HEK293 (cell line): ENCODE measurements around the gene LAMA2.

Source experiments
- CTCF ChIA-PET: fragments of 350-600 bp; formaldehyde crosslinking; extraction: SDS; loops from one replicate; lab custom pipeline; 2021; ENCODE audit warnings: antibody characterized with exemption; lab: Yijun Ruan, JAX
- POLR2A ChIA-PET: fragments of 300-600 bp; formaldehyde crosslinking; extraction: SDS; loops from one replicate; lab custom pipeline; 2020; ENCODE audit warnings: antibody characterized with exemption, inconsistent platforms; lab: Yijun Ruan, JAX
- H3K27ac ChIP-seq: fragments of 200-500 bp; sonication (Bioruptor generic); 2 replicates; pipeline ENCODE4 v1.5.1; 2014; ENCODE audit warnings: low read depth, low read length, control low read depth, inconsistent platforms; ENCODE audit errors: extremely low read depth
- H3K36me3 ChIP-seq, 2 experiments: fragments of 200-500 bp in 1 of 2; sonication (Bioruptor generic) in 1 of 2; 1 replicate in 1 of 2; 2 replicates in 1 of 2; pipeline ENCODE4 v1.5.1; 2014 to 2017; ENCODE audit warnings: inconsistent platforms in 2 of 2, low read length in 2 of 2; ENCODE audit not compliant: control insufficient read depth in 2 of 2, insufficient read depth in 1 of 2
- H3K4me1 ChIP-seq: fragments of 200-500 bp; sonication (Bioruptor generic); 2 replicates; pipeline ENCODE4 v1.5.1; 2014; ENCODE audit warnings: mild to moderate bottlenecking, low read length, inconsistent platforms; ENCODE audit not compliant: control insufficient read depth, insufficient read depth
- H3K4me3 ChIP-seq: 2 replicates; pipeline ENCODE4 v1.5.1; 2011; ENCODE audit warnings: low read depth, mild to moderate bottlenecking, control low read depth, low read length, moderate library complexity
- H3K9me3 ChIP-seq: fragments of 200-500 bp; sonication (Bioruptor generic); 2 replicates; pipeline ENCODE4 v1.5.1; 2014; ENCODE audit warnings: low read depth, low read length, inconsistent platforms; ENCODE audit not compliant: control insufficient read depth, insufficient read depth
- MZF1 ChIP-seq: fragments of 450-650 bp; formaldehyde crosslinking; IDR thresholded peaks from 2 replicates; pipeline ENCODE4 v1.5.1; 2017; ENCODE audit warnings: missing biosample characterization, missing genetic modification characterization, borderline replicate concordance
- ZNF140 ChIP-seq: fragments of 450-650 bp; formaldehyde crosslinking; IDR thresholded peaks from 2 replicates; pipeline ENCODE4 v1.5.1; 2016; ENCODE audit warnings: missing biosample characterization, missing genetic modification characterization
- ZNF184 ChIP-seq: fragments of 450-650 bp; IDR thresholded peaks from 2 replicates; pipeline ENCODE4 v1.5.1; 2018; ENCODE audit warnings: missing biosample characterization, mild to moderate bottlenecking, missing genetic modification characterization
- ZNF2 ChIP-seq: fragments of 450-650 bp; formaldehyde crosslinking; IDR thresholded peaks from 2 replicates; pipeline ENCODE4 v1.5.1; 2016; ENCODE audit warnings: missing biosample characterization, missing genetic modification characterization
- ZNF221 ChIP-seq: fragments of 450-650 bp; formaldehyde crosslinking; IDR thresholded peaks from 2 replicates; pipeline ENCODE4 v1.5.1; 2017; ENCODE audit warnings: missing biosample characterization, missing genetic modification characterization, borderline replicate concordance
- ZNF266 ChIP-seq: fragments of 450-650 bp; formaldehyde crosslinking; IDR thresholded peaks from 2 replicates; pipeline ENCODE4 v1.5.1; 2016; ENCODE audit warnings: missing biosample characterization, missing genetic modification characterization, low read depth
- ZNF354C ChIP-seq: fragments of 450-650 bp; formaldehyde crosslinking; IDR thresholded peaks from 2 replicates; pipeline ENCODE4 v1.5.1; 2016; ENCODE audit warnings: missing biosample characterization, missing genetic modification characterization, low read depth, borderline replicate concordance
- ZNF521 ChIP-seq: fragments of 450-650 bp; formaldehyde crosslinking; IDR thresholded peaks from 2 replicates; pipeline ENCODE4 v1.5.1; 2017; ENCODE audit warnings: missing biosample characterization, mild to moderate bottlenecking, missing genetic modification characterization
- ZNF654 ChIP-seq: fragments of 450-650 bp; formaldehyde crosslinking; IDR thresholded peaks from 2 replicates; pipeline ENCODE4 v1.5.1; 2016; ENCODE audit warnings: low read depth, missing biosample characterization, missing genetic modification characterization
- ZNF830 ChIP-seq: fragments of 450-650 bp; IDR thresholded peaks from 2 replicates; pipeline ENCODE4 v1.5.0; 2018; ENCODE audit warnings: missing biosample characterization, missing genetic modification characterization, low read depth, mild to moderate bottlenecking, moderate library complexity
- TF ChIP-seq, protein P1 (sequence below): fragments of 450-650 bp; formaldehyde crosslinking; IDR thresholded peaks from 2 replicates; pipeline ENCODE4 v1.5.1; 2016; ENCODE audit warnings: missing biosample characterization, missing genetic modification characterization
- TF ChIP-seq, protein P2 (sequence below): fragments of 450-650 bp; formaldehyde crosslinking; IDR thresholded peaks from 2 replicates; pipeline ENCODE4 v1.5.1; 2016; ENCODE audit warnings: missing biosample characterization, missing genetic modification characterization
- TF ChIP-seq, protein P3 (sequence below): fragments of 450-650 bp; formaldehyde crosslinking; IDR thresholded peaks from 2 replicates; pipeline ENCODE4 v1.5.1; 2016; ENCODE audit warnings: missing biosample characterization, missing genetic modification characterization, borderline replicate concordance
- TF ChIP-seq, protein P4 (sequence below): fragments of 450-650 bp; formaldehyde crosslinking; IDR thresholded peaks from 2 replicates; pipeline ENCODE4 v1.5.1; 2016; ENCODE audit warnings: missing biosample characterization, missing genetic modification characterization
- TF ChIP-seq, protein P5 (sequence below): fragments of 450-650 bp; formaldehyde crosslinking; IDR thresholded peaks from 2 replicates; pipeline ENCODE4 v1.5.1; 2016; ENCODE audit warnings: missing biosample characterization, missing genetic modification characterization
- TF ChIP-seq, protein P6 (sequence below): fragments of 450-650 bp; formaldehyde crosslinking; IDR thresholded peaks from 2 replicates; pipeline ENCODE4 v1.5.1; 2017; ENCODE audit warnings: missing biosample characterization, missing genetic modification characterization
- TF ChIP-seq, protein P7 (sequence below): fragments of 450-650 bp; IDR thresholded peaks from 2 replicates; pipeline ENCODE4 v1.5.1; 2018; ENCODE audit warnings: missing biosample characterization, missing genetic modification characterization

LAMA2 gene

DNA sequence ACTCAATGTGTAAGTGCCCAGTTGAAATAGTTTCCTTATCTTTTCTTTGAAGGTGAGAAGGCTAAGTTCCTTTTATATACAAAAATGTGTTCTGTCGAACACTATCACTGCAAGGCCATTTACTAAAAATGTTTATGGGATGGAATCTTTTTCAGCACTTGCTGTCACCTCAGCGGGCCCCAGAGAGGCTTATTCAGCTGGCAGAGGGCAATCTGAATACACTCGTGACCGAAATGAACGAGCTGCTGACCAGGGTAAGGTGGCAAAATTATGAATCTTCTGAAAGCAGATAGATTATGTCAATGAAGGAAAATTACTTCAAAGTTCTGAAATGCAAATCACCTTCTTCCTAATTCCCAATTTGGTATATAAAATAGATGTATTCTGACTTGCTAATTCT is 486.8 kb downstream of the LAMA2 start:
- Histone ChIP-seq H3K4me3 (no peak overlapping the region), H3K36me3 (no peaks in the 10 kb centered on the region), H3K4me1 (no peaks in the 10 kb centered on the region; the same call in 1 of the 2 replicates), H3K9me3 (no peaks in the 10 kb centered on the region), H3K27ac (no peak overlapping the region)
- POLR2A ChIA-PET: no interaction called here
- TF ChIP-seq ZNF184 (tag by site-specific recombination) (no peak), ZNF354C (no peak), ZNF140 (tag by site-specific recombination) (no peak), MZF1 (tag by site-specific recombination) (no peak), ZNF266 (tag by site-specific recombination) (no peak)
- TF ChIP-seq, protein P1, sequence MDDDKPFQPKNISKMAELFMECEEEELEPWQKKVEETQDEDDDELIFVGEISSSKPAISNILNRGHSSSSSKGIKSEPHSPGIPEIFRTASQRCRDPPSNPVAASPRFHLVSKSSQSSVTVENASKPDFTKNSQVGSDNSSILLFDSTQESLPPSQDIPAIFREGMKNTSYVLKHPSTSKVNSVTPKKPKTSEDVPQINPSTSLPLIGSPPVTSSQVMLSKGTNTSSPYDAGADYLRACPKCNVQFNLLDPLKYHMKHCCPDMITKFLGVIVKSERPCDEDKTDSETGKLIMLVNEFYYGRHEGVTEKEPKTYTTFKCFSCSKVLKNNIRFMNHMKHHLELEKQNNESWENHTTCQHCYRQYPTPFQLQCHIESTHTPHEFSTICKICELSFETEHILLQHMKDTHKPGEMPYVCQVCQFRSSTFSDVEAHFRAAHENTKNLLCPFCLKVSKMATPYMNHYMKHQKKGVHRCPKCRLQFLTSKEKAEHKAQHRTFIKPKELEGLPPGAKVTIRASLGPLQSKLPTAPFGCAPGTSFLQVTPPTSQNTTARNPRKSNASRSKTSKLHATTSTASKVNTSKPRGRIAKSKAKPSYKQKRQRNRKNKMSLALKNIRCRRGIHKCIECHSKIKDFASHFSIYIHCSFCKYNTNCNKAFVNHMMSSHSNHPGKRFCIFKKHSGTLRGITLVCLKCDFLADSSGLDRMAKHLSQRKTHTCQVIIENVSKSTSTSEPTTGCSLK (tag by site-specific recombination): no peak
- TF ChIP-seq, protein P2, sequence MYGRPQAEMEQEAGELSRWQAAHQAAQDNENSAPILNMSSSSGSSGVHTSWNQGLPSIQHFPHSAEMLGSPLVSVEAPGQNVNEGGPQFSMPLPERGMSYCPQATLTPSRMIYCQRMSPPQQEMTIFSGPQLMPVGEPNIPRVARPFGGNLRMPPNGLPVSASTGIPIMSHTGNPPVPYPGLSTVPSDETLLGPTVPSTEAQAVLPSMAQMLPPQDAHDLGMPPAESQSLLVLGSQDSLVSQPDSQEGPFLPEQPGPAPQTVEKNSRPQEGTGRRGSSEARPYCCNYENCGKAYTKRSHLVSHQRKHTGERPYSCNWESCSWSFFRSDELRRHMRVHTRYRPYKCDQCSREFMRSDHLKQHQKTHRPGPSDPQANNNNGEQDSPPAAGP (tag by site-specific recombination): no peak
- CTCF ChIA-PET: interaction anchor here (0.6 to 1.9 kb wide), 6 partner anchors 34 to 562 kb away, joined by 3 to 12 read pairs (median 4); no protein-coding TSS in a partner anchor

DNA sequence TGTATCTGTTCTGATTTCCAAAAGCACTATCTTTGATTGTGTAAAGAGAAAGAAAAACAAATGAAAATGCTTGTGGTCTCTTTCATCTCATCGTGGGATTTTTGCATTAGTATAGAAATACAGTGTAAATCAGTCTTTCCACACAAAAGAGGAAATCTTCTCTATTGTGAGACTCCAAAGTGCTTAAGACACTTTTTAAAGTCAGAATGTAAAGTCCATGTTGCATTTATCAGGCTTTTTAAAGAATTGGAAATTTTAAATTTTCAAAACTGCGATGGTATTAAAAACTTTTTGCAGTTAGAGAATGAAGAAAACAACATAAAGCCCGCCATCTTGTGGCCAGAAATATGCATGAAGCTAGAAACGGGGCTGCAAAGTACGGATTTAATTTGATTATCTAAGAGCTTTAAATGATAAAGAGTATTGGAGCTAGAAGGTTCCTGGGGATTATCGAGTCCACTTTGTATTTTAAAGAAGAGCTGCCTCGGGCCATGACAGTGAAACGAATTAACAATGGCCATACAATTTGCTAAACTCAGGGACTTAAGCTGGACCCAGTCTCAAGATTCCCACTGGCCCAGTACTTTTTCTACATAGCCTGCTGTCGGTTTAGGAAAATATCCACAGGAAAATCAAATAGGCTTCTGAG is 487.5 kb downstream of the LAMA2 start:
- Histone ChIP-seq H3K4me3 (peak overlapping the region; percentile 20; the same call in 1 of the 2 replicates), H3K9me3 (no peaks in the 10 kb centered on the region), H3K27ac (no peak overlapping the region), H3K36me3 (no peaks in the 10 kb centered on the region), H3K4me1 (no peaks in the 10 kb centered on the region; the same call in 1 of the 2 replicates)
- POLR2A ChIA-PET: no interaction called here
- CTCF ChIA-PET: interaction anchor here (0.5 to 1.9 kb wide), 22 partner anchors 9 to 632 kb away, joined by 3 to 12 read pairs (median 4); no protein-coding TSS in a partner anchor
- TF ChIP-seq, protein P3, sequence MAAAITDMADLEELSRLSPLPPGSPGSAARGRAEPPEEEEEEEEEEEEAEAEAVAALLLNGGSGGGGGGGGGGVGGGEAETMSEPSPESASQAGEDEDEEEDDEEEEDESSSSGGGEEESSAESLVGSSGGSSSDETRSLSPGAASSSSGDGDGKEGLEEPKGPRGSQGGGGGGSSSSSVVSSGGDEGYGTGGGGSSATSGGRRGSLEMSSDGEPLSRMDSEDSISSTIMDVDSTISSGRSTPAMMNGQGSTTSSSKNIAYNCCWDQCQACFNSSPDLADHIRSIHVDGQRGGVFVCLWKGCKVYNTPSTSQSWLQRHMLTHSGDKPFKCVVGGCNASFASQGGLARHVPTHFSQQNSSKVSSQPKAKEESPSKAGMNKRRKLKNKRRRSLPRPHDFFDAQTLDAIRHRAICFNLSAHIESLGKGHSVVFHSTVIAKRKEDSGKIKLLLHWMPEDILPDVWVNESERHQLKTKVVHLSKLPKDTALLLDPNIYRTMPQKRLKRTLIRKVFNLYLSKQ (tag by site-specific recombination): no peak
- TF ChIP-seq ZNF654 (peak; percentile 87), ZNF221 (tag by site-specific recombination) (no peak), ZNF2 (tag by site-specific recombination) (no peak), ZNF521 (tag by site-specific recombination) (no peak), ZNF830 (tag by site-specific recombination) (no peak)
- TF ChIP-seq, protein P4, sequence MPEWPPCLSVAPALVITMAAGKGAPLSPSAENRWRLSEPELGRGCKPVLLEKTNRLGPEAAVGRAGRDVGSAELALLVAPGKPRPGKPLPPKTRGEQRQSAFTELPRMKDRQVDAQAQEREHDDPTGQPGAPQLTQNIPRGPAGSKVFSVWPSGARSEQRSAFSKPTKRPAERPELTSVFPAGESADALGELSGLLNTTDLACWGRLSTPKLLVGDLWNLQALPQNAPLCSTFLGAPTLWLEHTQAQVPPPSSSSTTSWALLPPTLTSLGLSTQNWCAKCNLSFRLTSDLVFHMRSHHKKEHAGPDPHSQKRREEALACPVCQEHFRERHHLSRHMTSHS (tag by site-specific recombination): no peak
- TF ChIP-seq, protein P5, sequence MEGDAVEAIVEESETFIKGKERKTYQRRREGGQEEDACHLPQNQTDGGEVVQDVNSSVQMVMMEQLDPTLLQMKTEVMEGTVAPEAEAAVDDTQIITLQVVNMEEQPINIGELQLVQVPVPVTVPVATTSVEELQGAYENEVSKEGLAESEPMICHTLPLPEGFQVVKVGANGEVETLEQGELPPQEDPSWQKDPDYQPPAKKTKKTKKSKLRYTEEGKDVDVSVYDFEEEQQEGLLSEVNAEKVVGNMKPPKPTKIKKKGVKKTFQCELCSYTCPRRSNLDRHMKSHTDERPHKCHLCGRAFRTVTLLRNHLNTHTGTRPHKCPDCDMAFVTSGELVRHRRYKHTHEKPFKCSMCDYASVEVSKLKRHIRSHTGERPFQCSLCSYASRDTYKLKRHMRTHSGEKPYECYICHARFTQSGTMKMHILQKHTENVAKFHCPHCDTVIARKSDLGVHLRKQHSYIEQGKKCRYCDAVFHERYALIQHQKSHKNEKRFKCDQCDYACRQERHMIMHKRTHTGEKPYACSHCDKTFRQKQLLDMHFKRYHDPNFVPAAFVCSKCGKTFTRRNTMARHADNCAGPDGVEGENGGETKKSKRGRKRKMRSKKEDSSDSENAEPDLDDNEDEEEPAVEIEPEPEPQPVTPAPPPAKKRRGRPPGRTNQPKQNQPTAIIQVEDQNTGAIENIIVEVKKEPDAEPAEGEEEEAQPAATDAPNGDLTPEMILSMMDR: 0 out of 2 replicates have a peak, but pooled peaks have one; percentile 36
- TF ChIP-seq, protein P6, sequence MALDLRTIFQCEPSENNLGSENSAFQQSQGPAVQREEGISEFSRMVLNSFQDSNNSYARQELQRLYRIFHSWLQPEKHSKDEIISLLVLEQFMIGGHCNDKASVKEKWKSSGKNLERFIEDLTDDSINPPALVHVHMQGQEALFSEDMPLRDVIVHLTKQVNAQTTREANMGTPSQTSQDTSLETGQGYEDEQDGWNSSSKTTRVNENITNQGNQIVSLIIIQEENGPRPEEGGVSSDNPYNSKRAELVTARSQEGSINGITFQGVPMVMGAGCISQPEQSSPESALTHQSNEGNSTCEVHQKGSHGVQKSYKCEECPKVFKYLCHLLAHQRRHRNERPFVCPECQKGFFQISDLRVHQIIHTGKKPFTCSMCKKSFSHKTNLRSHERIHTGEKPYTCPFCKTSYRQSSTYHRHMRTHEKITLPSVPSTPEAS (tag by site-specific recombination): no peak
- TF ChIP-seq, protein P7, sequence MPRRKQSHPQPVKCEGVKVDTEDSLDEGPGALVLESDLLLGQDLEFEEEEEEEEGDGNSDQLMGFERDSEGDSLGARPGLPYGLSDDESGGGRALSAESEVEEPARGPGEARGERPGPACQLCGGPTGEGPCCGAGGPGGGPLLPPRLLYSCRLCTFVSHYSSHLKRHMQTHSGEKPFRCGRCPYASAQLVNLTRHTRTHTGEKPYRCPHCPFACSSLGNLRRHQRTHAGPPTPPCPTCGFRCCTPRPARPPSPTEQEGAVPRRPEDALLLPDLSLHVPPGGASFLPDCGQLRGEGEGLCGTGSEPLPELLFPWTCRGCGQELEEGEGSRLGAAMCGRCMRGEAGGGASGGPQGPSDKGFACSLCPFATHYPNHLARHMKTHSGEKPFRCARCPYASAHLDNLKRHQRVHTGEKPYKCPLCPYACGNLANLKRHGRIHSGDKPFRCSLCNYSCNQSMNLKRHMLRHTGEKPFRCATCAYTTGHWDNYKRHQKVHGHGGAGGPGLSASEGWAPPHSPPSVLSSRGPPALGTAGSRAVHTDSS (tag by site-specific recombination): no peak
